H9 (cell line): Measurements from ENCODE around the gene CIB4. TPM values are rescaled to one million over a fixed set of nuclear protein-coding genes. Genes with fewer than 3 reads are reported as not detected.

Experiments used
- DNase-seq: peaks from one replicate; pipeline ENCODE4 v3.0.0-alpha.2; 2017
- H2AFZ ChIP-seq: one replicate; pipeline ENCODE4 v1.6.1; 2013; ENCODE audit warnings: mild to moderate bottlenecking, low read length, control low read depth, moderate library complexity
- H2AK5ac ChIP-seq: 2 replicates; pipeline ENCODE4 v1.6.1; 2013; ENCODE audit warnings: low read length, control low read depth, mixed read lengths; ENCODE audit not compliant: insufficient read length
- H2BK120ac ChIP-seq: one replicate; pipeline ENCODE4 v1.6.1; 2013; ENCODE audit warnings: low read depth, mild to moderate bottlenecking, low read length, control low read depth, inconsistent platforms; ENCODE audit not compliant: poor library complexity, severe bottlenecking
- H2BK12ac ChIP-seq: 2 replicates; pipeline ENCODE4 v1.6.1; 2013; ENCODE audit warnings: low read length, control low read depth, mixed read lengths, low read depth; ENCODE audit not compliant: insufficient read length
- H2BK15ac ChIP-seq: 2 replicates; pipeline ENCODE4 v1.6.1; 2013; ENCODE audit warnings: low read depth, low read length, control low read depth
- H2BK20ac ChIP-seq: one replicate; pipeline ENCODE4 v1.6.1; 2013; ENCODE audit warnings: low read depth, mild to moderate bottlenecking, low read length, control low read depth, inconsistent platforms; ENCODE audit not compliant: poor library complexity, severe bottlenecking
- H2BK5ac ChIP-seq: 2 replicates; pipeline ENCODE4 v1.6.1; 2013; ENCODE audit warnings: low read length, control low read depth, mixed read lengths; ENCODE audit not compliant: insufficient read length
- H3K14ac ChIP-seq: 2 replicates; pipeline ENCODE4 v1.6.1; 2013; ENCODE audit warnings: low read length, control low read depth; ENCODE audit not compliant: insufficient read depth
- H3K18ac ChIP-seq: 2 replicates; pipeline ENCODE4 v1.6.1; 2013; ENCODE audit warnings: low read depth, mild to moderate bottlenecking, mixed read lengths, low read length, control low read depth; ENCODE audit not compliant: insufficient read length
- H3K23ac ChIP-seq: 2 replicates; pipeline ENCODE4 v1.6.1; 2013; ENCODE audit warnings: low read length, control low read depth, mixed read lengths, low read depth; ENCODE audit not compliant: insufficient read length
- H3K23me2 ChIP-seq: 2 replicates; pipeline ENCODE4 v1.6.1; 2013; ENCODE audit warnings: low read depth, mild to moderate bottlenecking, mixed read lengths, low read length, control low read depth; ENCODE audit not compliant: insufficient read length, poor library complexity, severe bottlenecking
- H3K27ac ChIP-seq: 2 replicates; pipeline ENCODE4 v1.5.1; 2013; ENCODE audit warnings: low read length, control low read depth, mixed read lengths, low read depth; ENCODE audit not compliant: insufficient read length
- H3K27me3 ChIP-seq: 2 replicates; pipeline ENCODE4 v1.6.1; 2013; ENCODE audit warnings: low read length, control low read depth, inconsistent platforms; ENCODE audit not compliant: insufficient read depth
- H3K4ac ChIP-seq: 2 replicates; pipeline ENCODE4 v1.6.1; 2013; ENCODE audit warnings: low read depth, mild to moderate bottlenecking, control low read depth, inconsistent platforms, low read length, moderate library complexity
- H3K4me1 ChIP-seq: 2 replicates; pipeline ENCODE4 v1.6.1; 2013; ENCODE audit warnings: low read length, control low read depth, inconsistent platforms; ENCODE audit not compliant: insufficient read depth
- H3K4me2 ChIP-seq: 2 replicates; pipeline ENCODE4 v1.6.1; 2013; ENCODE audit warnings: low read length, control low read depth, mixed read lengths; ENCODE audit not compliant: insufficient read length, insufficient read depth
- H3K56ac ChIP-seq: 2 replicates; pipeline ENCODE4 v1.6.1; 2013; ENCODE audit warnings: low read depth, mild to moderate bottlenecking, mixed read lengths, low read length, control low read depth; ENCODE audit not compliant: insufficient read length
- H3K79me1 ChIP-seq: 2 replicates; pipeline ENCODE4 v1.6.1; 2013; ENCODE audit warnings: low read depth, mild to moderate bottlenecking, moderate library complexity, low read length, control low read depth, inconsistent platforms; ENCODE audit not compliant: insufficient read depth, poor library complexity, severe bottlenecking
- H3K79me2 ChIP-seq: 2 replicates; pipeline ENCODE4 v1.6.1; 2013; ENCODE audit warnings: low read length, control low read depth, inconsistent platforms; ENCODE audit not compliant: insufficient read depth
- H3K9ac ChIP-seq: 2 replicates; pipeline ENCODE4 v1.6.1; 2013; ENCODE audit warnings: low read length, control low read depth, mixed read lengths; ENCODE audit not compliant: insufficient read length; ENCODE audit errors: extremely low read depth
- H3K9me3 ChIP-seq: one replicate; pipeline ENCODE4 v1.6.1; 2013; ENCODE audit warnings: low read depth, low read length, inconsistent platforms; ENCODE audit not compliant: control insufficient read depth
- H3T11ph ChIP-seq: one replicate; pipeline ENCODE4 v1.6.1; 2013; ENCODE audit warnings: mild to moderate bottlenecking, low read length, control low read depth, inconsistent platforms
- H4K20me1 ChIP-seq: one replicate; pipeline ENCODE4 v1.6.1; 2013; ENCODE audit not compliant: control insufficient read depth, insufficient read length, insufficient read depth
- H4K5ac ChIP-seq: 2 replicates; pipeline ENCODE4 v1.6.1; 2013; ENCODE audit warnings: low read depth, mild to moderate bottlenecking, mixed read lengths, low read length, control low read depth; ENCODE audit not compliant: insufficient read length
- H4K8ac ChIP-seq: replicated peaks from 2 replicates; pipeline ENCODE4 v1.6.1; 2013; ENCODE audit warnings: low read length, control low read depth, mixed read lengths, low read depth; ENCODE audit not compliant: insufficient read length
- H4K91ac ChIP-seq: 2 replicates; pipeline ENCODE4 v1.6.1; 2013; ENCODE audit warnings: low read depth, mild to moderate bottlenecking, moderate library complexity, mixed read lengths, low read length, control low read depth; ENCODE audit not compliant: insufficient read length
- H3K27ac Mint-ChIP-seq, 3 experiments: 2 replicates in 2 of 3; 3 replicates in 1 of 3; pipeline ENCODE4 v1.8.0; 2020 to 2021; ENCODE audit warnings: mixed read lengths in 3 of 3, mild to moderate bottlenecking in 1 of 3, moderate library complexity in 1 of 3
- H3K27me3 Mint-ChIP-seq: 2 replicates; pipeline ENCODE4 v1.8.0; 2021; ENCODE audit warnings: low read depth, mild to moderate bottlenecking, moderate library complexity, mixed read lengths
- H3K36me3 Mint-ChIP-seq, 3 experiments: 2 replicates in 2 of 3; 3 replicates in 1 of 3; pipeline ENCODE4 v1.8.0; 2020 to 2021; ENCODE audit warnings: low read depth in 3 of 3, mixed read lengths in 3 of 3; ENCODE audit not compliant: insufficient read depth in 1 of 3
- H3K4me1 Mint-ChIP-seq, 2 experiments: 2 replicates each; pipeline ENCODE4 v1.8.0; 2020; ENCODE audit warnings: mixed read lengths in 2 of 2
- H3K4me3 Mint-ChIP-seq, 2 experiments: 2 replicates in 1 of 2; 3 replicates in 1 of 2; pipeline ENCODE4 v1.8.0; 2020 to 2021; ENCODE audit warnings: mild to moderate bottlenecking in 2 of 2, mixed read lengths in 2 of 2, moderate library complexity in 1 of 2
- H3K9me3 Mint-ChIP-seq, 2 experiments: 2 replicates in 1 of 2; 3 replicates in 1 of 2; pipeline ENCODE4 v1.8.0; 2020; ENCODE audit warnings: mild to moderate bottlenecking in 2 of 2, mixed read lengths in 2 of 2, moderate library complexity in 1 of 2
- CTCF ChIP-seq: fragments of 200-600 bp; sonication (generic); conservative IDR thresholded peaks from 3 replicates; pipeline ENCODE4 v1.8.0; 2021; ENCODE audit warnings: antibody characterized with exemption, mild to moderate bottlenecking
- WGBS: extraction: QIAGEN DNeasy Blood & Tissue Kit; methylation state at CpG from one replicate; pipeline ENCODE4 v1.1.7; 2013; ENCODE audit warnings: missing lambda C conversion rate, low lambda C conversion rate, mixed read lengths; ENCODE audit not compliant: insufficient read length; ENCODE audit errors: extremely low coverage; 5-methylcytosine and 5-hydroxymethylcytosine counted together
- total RNA-seq: library from RNA; stranded (reverse); gene quantifications from 2 replicates; pipeline ENCODE4 v1.2.1, GENCODE V29; 2021

Gene CIB4
- total RNA-seq, 1 experiment from 2014 or later = not detected

GRCh38 chr2:26579723-26580040, 61.5 kb downstream of the CIB4 start:
- H3K9me3 ChIP-seq = no peaks in the 10 kb centered on the region
- no peak overlapping the region for H2AFZ ChIP-seq
- TF ChIP-seq CTCF = no peak
- no peak overlapping the region for H2BK5ac ChIP-seq
- no peak overlapping the region for H2BK120ac ChIP-seq
- no peak overlapping the region for H4K8ac ChIP-seq
- H2BK15ac ChIP-seq = no peak overlapping the region
- no peak overlapping the region for H3K14ac ChIP-seq
- H4K91ac ChIP-seq = no peak overlapping the region
- no peak overlapping the region for H3K4me2 ChIP-seq
- H2AK5ac ChIP-seq = no peak overlapping the region
- no peak overlapping the region for H2BK12ac ChIP-seq
- Mint-ChIP-seq H3K4me1 (peaks cover 11% of the 10 kb centered on the region in 2 experiments), H3K36me3 (no peaks in the 10 kb centered on the region), H3K27me3 (peaks cover 39% of the 10 kb centered on the region), H3K4me3 (no peak overlapping the region), H3K9me3 (no peaks in the 10 kb centered on the region), H3K27ac (no peak overlapping the region; a peak in 1 of 7 replicates)
- no peaks in the 10 kb centered on the region for H3K23me2 ChIP-seq
- H3K79me2 ChIP-seq = no peaks in the 10 kb centered on the region
- no peak overlapping the region for H2BK20ac ChIP-seq
- no peaks in the 10 kb centered on the region for H3K4me1 ChIP-seq
- no peaks in the 10 kb centered on the region for H3K79me1 ChIP-seq
- no peaks in the 10 kb centered on the region for H4K20me1 ChIP-seq
- H3K9ac ChIP-seq = no peak overlapping the region
- no peak overlapping the region for H3K18ac ChIP-seq
- no peak overlapping the region for H3K23ac ChIP-seq
- no peaks in the 10 kb centered on the region for H3K27me3 ChIP-seq
- no peak overlapping the region for H4K5ac ChIP-seq
- no peak overlapping the region for H3T11ph ChIP-seq
- no CpG with 5 or more reads among the region's 5 CpGs for WGBS
- DNase-seq = peak; percentile 10
- no peak overlapping the region for H3K27ac ChIP-seq
- no peak overlapping the region for H3K4ac ChIP-seq
- no peak overlapping the region for H3K56ac ChIP-seq
